ENCODE measurements around the gene LRRC4.

LRRC4 gene

DNA sequence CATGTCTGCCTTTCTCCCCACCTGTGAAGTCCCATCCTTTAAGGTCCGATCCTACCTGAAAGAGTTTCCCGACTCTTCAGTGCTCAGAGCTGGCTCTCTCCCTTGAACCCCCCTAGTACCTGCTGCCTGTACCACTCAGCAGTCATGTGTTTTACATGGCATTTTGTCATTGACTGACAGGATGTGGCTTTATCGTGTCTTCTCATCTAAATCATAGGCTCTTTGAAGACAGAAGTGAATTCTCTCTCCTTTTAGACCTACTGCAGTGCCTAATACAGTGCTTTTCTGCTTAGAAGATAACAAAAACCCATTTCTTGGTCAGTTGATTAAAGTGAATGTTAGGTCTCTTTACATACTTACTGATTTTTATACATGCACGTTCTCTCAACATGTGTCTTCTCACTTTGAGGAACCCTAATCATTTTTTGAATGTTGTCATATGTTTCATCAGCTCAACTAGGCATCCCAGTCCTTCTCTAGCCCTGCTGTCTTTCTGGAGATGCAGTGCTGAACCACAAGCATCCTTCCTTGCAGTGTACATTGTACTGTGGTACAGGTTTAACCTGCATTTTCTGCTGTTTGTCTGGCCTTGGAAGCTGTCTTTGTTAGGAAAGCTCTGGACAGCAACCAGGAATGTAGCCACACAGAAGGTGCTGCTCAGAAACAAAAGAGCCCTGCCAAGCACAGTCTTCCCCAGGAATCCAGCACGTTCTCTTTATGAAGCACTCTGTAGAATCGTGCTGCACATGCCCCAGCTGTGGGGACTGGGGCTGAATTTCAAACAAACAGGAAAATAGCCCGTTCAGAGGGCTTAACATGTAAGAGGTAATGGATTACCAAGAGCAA is 28.1 kb upstream of the LRRC4 start:
- no peak for DNase-seq

DNA sequence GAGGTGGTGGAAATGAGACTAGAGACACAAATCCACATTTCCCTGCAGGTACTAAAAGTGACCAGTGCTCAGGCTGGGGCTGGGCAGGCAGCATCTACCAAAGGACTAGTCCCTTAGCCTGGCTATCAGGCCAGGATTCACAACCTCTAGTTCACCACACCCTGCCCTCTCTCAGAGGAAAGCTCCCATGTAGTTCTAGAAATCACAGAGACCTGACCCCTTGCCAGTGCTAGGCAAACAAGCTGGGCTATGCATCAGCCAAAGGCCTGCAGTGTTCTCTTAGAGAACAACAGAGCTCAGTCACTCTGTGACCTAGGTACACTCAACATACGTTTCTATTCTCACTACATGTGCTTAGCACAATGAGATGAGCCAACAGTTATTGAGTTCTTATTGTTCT is 26.7 kb upstream of the LRRC4 start:
- no peak for DNase-seq

DNA sequence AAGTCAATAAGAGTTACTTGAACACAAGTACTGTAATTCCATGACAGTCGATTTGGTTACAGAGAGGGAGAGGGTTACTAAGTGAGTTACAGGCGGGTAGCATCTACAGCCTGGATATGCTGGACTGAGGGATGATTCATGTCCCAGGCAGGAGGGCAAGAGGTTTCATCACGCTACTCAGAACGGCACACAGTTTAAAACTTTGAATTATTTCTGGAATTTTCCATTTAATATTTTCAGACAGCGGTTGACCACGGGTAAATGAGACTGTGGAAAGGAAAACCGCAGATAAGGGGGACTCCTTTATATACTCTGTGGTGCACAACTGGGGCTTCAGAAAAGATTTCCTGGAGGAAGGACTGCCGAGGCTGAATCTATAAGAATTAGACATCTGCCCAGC is 25.7 kb upstream of the LRRC4 start:
- peak; percentile 91 for DNase-seq

DNA sequence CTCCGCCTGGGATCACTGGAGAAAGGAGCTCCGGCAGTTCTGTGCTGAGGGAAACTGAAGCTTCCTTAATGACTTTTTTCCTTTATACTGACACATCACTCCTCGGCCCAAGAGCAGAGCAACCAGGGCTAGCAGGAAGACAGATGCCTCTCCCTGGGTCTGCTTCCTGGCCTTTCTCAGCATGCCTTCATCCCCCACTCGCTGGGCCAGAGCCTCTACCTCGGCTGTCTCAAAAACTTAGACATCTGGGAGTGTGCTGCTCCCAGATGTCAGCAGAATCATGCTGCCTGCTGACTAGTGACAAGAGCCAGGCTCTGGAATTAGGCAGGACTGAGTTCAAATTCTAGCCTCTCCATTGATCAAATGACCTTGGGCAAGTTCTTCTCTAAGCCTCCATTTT is 24.4 kb upstream of the LRRC4 start:
- peak; percentile 37 for DNase-seq

DNA sequence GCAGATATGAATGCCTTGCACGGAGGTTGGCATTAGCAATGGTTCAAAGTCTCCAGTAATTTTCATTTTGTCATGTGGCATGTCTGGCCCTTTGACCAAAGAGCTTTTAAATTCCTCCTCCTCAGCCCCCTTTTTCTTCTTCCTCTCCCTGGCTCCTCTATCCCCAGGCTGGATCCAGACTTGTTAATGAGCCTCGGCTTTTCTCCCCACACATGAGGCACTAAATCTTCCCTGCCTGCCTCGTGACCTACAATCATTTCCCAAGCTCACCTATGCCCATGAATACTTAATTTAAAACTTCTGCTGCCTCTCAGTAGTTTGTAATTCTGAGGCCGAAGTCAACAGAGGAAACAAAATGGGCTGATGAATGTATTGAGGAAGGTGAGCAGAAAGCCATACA is 23.3 kb upstream of the LRRC4 start:
- no peak for DNase-seq

DNA sequence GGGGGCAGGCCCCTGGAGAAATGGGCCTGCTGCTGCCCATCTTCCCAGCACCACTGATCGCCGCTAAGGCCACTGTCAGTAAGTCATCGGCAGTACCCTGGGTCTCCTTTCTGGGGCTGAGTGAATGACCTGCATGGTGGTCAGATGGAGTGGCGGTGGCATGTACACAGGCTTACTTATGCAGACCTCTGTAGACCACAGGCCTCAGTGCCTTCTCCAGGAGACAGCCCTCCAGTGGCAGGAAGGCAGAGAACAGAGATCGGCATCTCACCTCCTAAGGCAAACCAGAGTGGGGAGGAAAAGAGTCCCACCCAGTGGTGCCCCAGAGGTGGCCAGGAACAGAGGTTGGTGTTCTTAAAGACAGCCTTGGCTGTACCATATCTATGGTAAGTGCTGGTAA is 22.8 kb upstream of the LRRC4 start:
- no peak for DNase-seq

DNA sequence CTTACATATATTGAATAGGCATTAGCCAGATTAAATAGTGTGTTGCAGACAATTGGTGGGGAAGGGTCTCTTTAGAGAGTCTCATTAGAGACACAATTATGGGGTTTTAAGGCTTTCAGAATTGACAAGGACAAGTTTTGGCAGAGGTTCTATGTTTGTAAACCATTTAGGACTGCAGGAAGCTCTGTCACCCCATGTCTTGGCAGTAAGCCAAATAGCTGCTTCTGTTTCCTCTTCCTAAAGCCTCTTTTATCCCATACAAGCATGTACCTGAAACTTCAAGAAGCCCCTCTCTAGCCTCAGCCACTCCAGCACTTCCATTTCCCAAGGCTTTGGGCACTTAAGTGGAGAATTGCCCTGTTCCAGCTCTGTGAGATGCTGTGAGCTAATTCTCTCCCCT is 21.8 kb upstream of the LRRC4 start:
- DNase-seq, result peak; percentile 41

DNA sequence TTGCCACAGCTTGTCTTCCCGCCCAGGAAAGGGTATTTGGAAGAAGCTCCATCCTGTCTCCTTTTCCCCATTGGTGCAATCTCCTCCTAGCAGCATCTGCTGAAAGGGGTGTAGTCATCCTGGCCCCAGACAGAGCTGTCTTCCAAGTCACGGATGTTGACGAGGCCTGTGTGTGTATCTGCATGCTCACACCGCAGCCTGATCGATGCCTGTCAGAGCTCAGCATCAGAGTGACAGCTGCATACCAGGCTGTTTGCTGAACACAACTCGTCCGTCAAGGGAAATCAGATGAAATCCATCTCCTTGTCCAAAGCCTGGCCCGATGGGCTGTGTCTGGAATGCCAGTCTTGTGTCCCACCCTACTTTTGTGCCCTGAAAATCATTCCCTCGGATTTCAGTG is 21.2 kb upstream of the LRRC4 start:
- no peak for DNase-seq

DNA sequence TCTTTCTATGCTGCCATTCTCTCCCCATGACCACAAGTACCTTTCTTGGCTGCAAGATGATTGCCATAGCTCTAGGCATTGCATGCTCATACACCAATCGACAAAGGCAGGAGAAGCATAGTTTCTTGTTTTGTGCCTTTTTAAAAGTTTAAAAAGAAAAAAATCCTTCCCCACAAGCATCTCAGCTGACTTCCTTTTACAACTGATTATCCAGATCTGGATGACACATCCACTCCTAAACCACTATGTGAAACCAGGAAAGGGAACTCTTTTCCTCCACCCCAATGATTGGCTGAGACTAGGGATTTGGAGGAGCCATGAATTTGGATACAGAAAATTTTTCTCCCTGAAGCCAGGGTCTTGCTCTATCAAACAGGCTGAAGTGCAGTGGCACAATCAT is 14.5 kb upstream of the LRRC4 start:
- DNase-seq, result peak; percentile 47

DNA sequence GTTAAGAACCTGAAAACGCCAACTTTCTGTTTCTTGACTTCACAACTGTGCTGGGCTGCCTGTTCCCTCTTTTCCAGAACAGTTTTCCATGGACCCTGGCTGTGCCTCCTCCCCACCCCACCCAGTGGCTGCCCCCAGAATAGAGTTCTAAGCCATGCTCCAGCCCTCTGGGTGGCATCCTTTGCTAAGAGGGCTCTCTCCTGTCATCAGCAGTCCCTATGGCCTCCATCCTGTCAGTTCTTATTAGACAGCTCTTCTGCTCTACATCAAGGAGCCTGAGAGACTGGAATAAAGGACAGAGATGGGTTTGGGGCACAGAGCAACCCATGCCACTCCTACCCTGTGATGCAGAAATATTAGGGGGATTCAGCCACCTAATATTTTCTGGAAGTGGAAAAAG is 13.9 kb upstream of the LRRC4 start:
- DNase-seq, result no peak

DNA sequence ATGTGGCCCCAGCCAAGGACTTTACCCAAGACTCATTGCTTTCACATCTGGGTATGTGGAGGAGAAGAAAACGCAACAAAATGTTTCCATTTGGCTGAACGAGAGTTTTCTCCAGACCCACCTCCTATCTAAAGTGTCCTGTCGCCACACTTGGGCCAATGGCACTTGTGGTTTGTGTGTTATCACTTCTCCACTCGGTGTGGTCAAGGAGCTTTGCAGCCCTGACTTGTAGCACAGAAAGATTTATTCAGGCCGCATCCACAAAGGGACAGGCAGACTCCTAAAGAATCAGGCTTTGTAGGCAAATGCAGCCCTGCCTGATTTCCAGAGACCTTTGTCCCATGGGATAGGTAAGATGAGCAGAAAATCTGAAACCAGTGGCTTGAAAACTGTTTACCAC is 12.8 kb upstream of the LRRC4 start:
- DNase-seq, result no peak

DNA sequence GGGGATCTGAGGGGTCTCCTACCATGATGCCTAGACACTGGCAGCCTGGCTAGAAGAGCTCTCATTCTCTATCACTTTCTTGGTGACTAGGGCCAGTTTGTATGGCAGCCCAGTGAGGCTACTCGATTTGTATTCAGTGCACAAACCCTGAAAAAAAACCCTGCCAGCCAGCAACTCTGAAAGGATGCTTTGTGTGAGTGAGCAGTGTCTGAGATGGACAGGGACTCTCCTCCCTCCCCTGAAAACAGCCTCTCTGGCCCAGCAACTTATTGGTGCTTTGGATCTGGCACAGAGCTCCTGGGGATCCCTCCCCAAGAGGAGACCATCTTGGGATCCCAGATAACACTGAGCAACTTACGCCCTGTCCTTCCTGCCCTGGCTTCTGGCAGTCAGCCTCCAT is 10.8 kb upstream of the LRRC4 start:
- DNase-seq, result no peak

DNA sequence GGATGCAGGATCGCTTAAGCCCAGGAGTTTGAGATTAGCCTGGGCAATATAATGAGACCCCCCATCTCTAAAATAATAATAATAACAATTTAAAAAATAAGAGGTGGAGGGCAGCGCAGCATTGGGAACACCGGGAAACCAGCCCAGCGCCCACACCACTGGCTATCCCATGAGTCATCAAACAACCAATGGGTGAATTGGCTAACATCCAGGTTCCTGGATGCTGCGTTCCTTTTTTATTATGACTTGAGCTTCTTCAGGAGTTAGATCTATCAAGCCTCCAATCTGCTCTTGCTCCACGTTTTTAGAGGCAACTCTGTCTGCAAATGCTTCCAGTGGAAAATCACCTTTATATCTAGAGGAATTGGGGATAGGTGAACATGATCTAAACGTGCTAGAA is 10.0 kb upstream of the LRRC4 start:
- DNase-seq, result peak; percentile 89

DNA sequence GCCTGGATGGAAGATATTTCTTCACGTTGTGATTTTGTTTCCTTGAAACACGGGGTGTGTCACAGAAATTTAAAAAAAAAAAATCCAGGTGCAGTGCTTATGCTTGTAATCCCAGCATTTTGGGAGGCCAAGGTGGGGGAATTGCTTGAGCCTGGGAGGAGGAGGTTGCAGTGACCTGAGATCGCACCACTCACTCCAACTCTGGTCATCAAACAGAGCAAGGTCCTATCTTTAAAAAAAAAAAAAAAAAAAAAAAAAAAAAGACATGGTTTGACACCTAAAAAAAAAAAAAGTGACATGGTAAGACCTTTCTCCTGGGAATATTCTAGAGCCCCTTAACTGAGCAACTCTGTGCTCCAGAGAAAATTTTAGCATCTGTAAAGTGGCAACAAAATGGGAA is 9.0 kb upstream of the LRRC4 start:
- DNase-seq, result no peak

DNA sequence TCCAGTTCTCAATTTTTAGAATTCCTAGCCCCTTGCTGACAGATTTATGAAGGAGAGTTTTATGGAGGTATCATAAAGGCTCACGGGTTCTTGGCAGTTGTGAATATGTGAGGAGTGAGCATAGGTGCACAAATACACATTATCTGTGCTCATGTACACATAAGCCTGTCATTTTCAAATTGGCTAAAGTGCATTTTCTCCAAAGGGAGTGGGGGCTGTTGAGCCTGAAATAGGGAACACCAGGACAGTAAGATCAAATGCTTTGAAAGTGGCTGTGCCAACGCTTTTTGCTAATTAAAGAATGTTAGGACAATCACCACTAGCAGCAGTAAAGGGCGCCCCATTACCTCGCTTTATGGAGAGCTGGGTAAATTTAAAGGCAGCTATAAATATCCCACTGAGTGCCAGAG is 8.3 kb upstream of the LRRC4 start:
- no peak for DNase-seq

DNA sequence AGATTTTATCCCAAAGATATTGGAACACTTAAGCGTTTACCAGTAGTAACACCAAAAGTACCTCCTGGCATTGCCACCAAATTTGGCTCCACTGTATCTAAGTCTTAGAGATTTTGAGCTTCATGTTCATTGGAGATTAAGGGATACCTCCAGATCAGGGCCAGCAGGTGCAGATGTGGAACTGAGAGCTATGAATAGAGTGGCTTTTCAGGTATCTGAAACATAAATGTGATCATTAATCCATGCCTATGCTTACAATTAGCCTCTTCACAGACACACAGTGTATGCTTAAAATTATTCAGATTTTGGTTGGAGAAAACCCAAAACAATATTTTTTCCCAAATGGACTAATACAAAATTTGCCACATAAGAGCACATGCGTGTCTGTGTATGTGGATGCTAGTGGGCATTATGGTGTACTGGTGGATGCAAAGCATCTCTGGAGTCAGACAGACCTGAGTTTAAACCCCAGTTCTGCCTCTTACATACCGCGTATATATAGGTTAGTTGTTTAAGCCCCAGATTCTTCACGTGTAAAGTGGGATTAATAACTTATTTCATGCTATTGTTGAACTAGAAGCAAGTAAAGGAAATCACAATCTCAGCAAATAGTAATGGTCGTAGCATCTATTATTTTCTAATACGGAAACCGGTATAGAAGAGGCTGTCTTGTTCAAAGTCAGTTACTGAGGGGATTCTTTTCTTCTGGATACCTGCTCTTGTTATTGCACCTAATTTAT is 6.8 kb upstream of the LRRC4 start:
- DNase-seq, result no peak

DNA sequence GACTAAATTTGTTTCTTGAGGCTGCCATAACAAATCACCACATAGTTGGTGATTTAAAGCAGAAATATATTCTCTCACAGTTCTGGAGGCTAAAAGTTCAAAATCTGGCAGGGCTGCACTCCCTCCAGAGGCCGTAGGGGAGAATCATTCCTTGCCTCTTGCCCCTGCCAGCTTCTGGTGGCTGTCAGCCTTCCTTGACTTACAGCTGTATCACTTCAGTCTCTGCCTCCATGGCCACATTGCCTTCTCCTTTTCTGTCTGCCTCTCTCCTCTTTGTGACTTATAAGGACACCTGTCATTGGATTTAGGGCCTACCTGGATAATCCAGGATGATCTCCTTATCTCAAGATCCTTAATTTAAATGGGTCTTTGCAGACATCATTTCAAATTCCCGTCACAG is 5.8 kb upstream of the LRRC4 start:
- DNase-seq, result no peak

DNA sequence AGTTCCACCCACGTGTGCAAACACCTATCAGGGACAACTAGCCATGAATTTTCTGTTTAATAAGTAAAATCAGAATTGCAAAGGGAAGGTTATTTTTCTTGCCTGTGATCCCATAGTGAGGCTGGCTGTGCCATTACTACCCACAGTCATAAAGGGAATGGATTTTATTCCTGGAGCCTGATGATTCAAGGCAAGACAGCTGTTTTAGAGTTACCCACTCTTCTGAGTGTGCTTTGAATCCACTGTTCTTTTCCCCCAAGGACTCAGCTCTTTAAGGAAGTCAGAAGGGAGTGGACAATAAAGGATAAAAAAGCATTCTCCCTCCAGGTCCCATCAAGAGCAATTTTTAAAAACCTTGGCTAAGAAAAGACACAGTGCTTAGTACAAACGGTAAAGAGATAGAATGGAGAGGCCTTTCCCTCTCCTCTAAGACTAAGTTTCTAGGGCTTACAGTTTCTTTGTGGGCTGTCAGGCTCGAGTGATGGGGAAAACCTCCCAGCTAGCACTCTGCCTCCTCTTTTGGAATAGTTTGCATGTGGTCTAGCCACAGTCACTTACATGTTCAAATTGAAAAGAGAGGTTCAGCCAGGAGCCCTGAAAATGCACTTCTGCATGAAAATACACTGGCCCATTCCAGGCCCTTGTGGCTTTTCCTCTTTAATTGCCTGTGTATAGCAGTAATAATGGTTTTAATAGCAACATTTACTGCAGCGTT is 5.1 kb upstream of the LRRC4 start:
- DNase-seq, result no peak

DNA sequence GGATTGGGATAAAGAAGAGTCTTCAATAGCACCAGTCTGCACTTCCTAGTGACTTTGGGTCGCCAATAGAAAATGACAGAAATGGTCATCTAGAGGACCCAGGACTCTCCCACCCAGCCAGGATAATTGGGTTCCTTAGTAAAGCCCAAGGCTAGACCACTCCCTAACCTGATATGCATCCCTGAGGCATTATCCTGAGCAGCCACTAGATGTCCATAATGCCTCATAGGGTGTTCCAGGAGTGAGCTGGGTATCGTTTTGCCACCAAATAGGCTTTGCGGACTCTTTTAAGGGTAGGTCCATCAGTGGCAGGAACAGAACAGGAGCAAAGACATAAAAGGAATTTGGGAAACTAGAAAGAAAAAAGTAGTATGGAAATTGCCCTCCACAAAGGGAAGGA is 4.5 kb upstream of the LRRC4 start:
- peak; percentile 22 for DNase-seq

DNA sequence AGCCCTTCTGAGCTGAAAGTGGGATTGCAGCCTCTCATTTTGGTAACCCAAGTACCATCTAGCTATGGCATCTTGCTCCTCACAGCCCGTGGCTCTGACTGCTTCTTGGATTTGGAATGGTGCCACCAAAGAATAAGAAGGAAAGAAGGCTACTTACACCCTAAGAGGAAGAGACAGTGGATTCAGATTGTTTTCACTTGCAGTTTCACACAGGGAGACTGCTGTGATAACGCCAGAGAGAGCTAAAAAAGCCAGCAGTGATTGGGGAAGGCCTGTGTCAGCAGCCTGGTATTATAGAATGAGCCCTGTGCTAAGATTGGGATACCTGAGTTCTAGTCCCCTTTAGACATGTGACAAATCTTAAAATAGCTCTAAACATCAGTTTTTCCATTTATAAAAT is 3.6 kb upstream of the LRRC4 start:
- DNase-seq, result no peak

DNA sequence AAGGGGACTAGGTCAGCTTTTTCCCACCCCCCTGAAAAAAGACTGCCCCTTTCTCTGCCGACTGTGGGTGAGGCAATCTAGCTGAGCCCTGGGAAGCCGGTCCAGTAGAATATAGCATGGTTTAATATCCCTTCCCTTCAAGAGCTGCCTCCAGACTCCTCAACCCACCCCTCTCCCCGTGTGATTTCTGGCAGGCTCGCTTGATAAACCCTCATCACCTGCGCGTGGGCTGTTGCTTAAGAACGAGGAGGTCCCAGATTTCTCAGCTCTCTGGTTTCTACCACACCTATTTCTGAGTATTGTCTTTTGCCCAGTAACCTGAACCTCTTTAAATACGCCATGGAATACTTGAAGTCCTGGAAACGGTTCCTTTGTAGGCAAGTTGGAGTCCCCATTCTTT is 2.0 kb upstream of the LRRC4 start:
- no peak for DNase-seq

DNA sequence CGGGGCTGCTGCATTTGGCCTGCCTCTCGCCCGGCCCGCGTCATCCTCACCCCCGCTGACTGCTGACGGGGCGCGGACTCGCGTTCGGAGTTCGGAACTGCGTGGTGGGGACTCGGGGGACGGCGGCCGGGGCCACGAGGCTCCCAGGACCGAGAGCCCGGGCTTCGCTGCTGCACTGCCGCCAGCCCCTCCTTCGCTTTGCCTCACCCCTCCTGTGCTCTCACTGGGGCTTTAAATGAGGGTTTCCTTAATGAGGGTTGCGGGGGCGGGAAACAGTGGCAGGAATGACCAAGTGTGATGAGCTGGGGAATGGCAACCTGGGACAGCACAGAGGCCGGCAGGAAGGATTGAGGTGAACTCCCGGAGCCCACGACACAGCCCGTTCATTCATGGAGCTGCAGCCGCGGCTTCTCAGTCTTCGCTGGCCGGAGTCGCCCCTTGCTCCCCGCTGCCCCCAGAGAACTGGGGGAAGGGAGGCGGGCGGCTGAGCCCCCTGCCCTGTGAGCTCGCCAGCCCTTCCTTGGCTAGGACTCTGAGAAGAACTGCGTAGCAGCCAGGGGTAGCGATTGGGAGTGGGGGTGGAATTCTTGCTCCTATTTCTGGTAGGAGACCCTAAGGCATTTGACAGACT is 1.5 kb upstream of the LRRC4 start:
- peak; percentile 13 for DNase-seq

DNA sequence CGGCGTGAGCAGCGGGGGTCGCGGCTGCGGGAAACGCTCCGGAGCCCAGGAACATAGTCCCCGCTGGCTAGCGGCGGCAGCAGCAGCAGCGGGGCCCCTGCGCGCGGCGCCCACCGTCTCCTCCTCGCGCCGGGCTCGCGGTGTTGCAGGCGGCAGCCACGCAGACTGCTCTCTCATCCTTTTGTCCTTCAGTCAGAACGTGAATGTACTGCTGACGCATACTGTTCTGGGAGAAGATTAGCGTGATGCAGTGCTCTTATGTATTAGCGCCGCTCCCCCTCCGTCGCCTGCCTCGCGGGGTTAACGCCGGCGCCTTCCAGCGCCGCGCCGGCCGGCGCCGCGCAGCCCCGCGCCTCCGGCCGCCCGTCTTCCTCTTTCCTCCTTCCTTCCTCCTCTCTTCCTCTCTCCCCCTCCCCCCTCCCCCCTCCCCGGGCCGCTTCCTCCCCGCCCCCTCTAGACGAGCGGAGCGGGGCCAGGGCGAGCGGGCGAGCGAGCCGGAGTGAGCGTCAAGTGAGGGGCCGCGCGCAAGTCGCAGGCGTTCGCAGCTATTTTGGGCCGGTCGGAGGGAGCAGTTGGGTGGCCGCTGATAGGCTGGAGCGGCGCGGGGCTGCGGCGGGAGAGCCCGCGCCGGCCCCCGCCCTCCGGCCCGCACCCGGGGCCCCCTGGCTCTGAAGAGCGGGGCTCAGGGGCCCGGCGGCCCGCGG is 816 bp upstream of the LRRC4 start:
- peak; percentile 87 for DNase-seq

All from EL (cell line).